ENCODE data around the gene ARHGAP44.
"Not testable (repeated sequence)": the region's sequence is repeated elsewhere in the genome, so short reads cannot be mapped to it uniquely, and the experiment has no call there.

The ARHGAP44 gene

DNA sequence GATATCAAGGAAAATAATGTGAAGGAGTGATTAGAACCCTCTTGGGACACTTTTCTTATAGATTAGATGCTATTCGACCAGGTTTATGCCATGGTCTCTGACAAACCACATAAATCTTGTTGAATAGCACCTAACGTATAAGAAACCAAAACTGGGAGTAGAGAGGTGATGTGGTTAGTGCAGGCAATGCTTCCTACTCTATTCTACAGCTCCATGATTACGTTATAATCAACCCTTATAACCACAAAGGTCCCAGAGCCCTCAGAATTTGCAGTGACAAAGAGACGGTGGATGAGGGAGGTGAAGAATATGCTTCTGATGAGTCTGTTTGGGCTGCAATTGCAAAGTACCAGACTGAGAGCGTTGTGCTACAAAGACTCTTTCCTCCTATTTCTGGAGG lies 78.4 kb downstream of the ARHGAP44 start:
- TF ChIP-seq, protein P1, sequence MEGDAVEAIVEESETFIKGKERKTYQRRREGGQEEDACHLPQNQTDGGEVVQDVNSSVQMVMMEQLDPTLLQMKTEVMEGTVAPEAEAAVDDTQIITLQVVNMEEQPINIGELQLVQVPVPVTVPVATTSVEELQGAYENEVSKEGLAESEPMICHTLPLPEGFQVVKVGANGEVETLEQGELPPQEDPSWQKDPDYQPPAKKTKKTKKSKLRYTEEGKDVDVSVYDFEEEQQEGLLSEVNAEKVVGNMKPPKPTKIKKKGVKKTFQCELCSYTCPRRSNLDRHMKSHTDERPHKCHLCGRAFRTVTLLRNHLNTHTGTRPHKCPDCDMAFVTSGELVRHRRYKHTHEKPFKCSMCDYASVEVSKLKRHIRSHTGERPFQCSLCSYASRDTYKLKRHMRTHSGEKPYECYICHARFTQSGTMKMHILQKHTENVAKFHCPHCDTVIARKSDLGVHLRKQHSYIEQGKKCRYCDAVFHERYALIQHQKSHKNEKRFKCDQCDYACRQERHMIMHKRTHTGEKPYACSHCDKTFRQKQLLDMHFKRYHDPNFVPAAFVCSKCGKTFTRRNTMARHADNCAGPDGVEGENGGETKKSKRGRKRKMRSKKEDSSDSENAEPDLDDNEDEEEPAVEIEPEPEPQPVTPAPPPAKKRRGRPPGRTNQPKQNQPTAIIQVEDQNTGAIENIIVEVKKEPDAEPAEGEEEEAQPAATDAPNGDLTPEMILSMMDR (IDR thresholded peaks at IDR 0.05; ENCODE audit: control extremely low read depth, extremely low read depth, low read depth, missing control alignments) = no peak
- CTCF ChIA-PET = no interaction called here
- POLR2A ChIA-PET = no interaction called here
- no peak for DNase-seq (ENCODE audit: extremely low spot score)

DNA sequence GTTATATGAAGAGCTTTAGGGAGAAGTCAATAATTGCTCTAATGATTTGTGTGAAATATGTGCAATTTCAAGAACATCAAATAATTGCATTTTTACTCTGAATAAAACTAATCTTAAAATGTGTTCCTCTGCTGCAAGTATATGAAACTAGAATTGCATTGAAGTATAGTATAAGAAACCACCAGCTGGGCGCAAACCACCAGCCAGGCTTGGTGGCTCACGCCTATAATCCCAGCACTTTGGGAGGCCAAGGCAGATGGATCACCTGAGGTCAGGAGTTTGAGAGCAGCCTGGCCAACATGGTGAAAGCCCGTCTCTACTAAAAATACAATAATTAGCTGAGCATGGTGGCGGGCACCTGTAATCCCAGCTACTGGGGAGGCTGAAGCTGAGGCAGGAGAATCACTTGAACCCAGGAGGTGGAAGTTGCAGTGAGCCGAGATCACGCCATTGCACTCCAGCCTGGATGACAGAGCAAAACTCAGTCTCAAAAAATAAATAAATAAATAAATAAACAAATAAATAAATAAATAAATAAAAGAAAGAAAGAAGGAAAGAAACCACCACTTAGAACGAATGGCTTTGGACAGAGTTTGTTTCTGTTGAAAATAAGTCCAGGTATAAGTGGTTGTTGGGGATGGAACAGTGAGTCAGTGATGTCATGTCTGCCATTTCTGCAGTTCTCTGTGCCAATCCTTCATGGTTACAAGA lies 84.3 kb downstream of the ARHGAP44 start:
- DNase-seq (ENCODE audit: extremely low spot score); POLR2A ChIA-PET: not testable (repeated sequence)
- CTCF ChIA-PET = interaction anchor here (1.2 kb wide), 1 partner anchor 26 kb away, joined by 3 read pairs; no protein-coding TSS in a partner anchor

DNA sequence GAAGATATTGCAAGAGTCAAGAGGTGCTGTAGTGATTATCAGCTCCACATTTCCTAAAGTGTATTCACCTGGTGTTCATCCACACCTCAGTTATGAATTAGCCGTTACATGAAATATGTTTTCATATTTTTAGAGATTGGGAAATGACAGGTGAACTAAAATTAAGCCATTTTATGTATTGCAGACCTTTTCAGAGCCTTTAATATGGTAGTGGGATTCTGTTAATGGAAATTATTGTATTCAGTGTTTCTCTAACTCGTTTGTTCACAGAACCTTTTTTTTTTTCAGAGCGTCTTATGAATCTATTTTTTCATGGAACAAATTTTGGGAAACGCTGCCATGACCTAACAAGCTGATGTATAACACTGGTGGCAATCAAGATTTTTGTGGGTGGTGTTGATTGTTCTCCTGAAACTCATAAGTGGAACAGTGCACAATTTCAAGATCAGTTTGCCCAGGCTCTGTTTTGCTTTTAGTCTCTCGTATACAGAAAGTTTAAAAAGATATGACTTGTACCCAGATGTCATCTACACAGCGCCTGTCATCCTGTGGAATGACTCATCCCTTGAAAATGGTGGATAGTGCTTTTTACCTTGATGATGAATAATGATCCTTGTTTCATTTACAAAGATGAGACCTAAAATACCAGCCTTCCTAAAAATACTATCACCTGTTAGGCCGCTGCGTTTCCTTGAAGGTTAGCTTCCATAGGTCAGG lies 88.8 kb downstream of the ARHGAP44 start:
- POLR2A ChIA-PET = no interaction called here
- TF ChIP-seq, protein P1 (IDR thresholded peaks at IDR 0.05; ENCODE audit: control extremely low read depth, extremely low read depth, low read depth, missing control alignments) = no peak
- CTCF ChIA-PET = interaction anchor here (0.9 to 1.4 kb wide), 2 partner anchors 13 to 37 kb away, joined by 4 to 6 read pairs; no protein-coding TSS in a partner anchor
- no peak for DNase-seq (ENCODE audit: extremely low spot score)

DNA sequence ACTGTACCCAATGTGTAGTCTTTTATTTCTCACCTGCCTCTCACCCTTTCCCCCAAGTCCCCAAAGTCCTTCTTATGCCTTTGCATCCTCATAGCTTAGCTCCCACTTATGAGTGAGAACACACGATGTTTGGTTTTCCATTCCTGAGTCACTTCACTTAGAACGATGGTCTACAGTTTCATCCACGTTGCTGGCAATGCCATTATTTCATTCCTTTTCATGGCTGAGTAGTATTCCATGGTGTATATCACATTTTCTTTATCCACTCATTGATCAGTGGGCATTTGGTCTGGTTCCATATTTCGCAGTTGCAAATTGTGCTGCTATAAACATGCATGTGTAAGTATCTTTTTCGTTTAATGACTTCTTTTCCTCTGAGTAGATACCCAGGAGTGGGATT lies 89.8 kb downstream of the ARHGAP44 start:
- DNase-seq (ENCODE audit: extremely low spot score); POLR2A ChIA-PET: not testable (repeated sequence)
- CTCF ChIA-PET = interaction anchor here (0.9 kb wide), 1 partner anchor 14 kb away, joined by 4 read pairs; no protein-coding TSS in a partner anchor

DNA sequence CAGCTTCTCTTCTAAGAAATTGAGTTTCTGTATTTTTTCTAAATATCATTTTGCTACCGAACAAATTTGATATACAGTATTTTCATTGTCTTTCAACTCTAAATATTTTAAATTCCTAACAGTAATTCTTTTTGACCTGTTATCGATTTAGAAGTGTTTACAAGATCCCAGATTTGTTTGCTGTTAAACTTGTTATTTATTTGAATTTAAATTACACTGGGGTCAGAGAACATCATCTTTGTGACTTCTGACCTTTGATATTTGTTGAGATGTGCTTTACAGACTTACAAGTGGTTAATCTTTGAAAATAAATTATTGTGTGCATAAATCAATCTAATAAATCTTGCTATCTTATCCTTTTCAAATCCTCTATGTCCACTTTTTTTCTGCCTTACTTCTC lies 94.2 kb downstream of the ARHGAP44 start:
- TF ChIP-seq, protein P1 (IDR thresholded peaks at IDR 0.05; ENCODE audit: control extremely low read depth, extremely low read depth, low read depth, missing control alignments) = no peak
- POLR2A ChIA-PET = no interaction called here

DNA sequence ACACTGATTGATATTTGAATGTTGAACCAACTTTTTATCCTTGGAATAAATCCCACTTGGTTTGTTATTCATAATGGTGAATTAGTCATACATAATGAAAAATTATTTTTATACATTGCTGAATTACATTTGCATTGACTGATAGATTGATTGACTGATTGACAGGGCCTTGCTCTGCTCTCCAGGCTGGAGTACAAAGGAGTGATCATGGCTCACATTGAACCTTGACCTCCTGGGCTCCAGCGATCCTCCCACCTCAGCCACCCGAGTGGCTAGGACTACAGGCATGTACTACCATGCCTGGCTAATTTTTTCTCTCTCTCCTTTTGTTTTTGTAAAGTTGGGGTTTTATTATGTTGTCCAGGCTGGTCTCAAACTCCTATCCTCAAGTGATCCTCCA lies 97.8 kb downstream of the ARHGAP44 start:
- POLR2A ChIA-PET = no interaction called here
- TF ChIP-seq, protein P1 (IDR thresholded peaks at IDR 0.05; ENCODE audit: control extremely low read depth, extremely low read depth, low read depth, missing control alignments) = no peak
- no peak for DNase-seq (ENCODE audit: extremely low spot score)
- CTCF ChIA-PET = no interaction called here

More for the DNA sequence above, 94.2 kb downstream of the ARHGAP44 start:
- CTCF ChIA-PET = no interaction called here
- no peak for DNase-seq (ENCODE audit: extremely low spot score)

DNA sequence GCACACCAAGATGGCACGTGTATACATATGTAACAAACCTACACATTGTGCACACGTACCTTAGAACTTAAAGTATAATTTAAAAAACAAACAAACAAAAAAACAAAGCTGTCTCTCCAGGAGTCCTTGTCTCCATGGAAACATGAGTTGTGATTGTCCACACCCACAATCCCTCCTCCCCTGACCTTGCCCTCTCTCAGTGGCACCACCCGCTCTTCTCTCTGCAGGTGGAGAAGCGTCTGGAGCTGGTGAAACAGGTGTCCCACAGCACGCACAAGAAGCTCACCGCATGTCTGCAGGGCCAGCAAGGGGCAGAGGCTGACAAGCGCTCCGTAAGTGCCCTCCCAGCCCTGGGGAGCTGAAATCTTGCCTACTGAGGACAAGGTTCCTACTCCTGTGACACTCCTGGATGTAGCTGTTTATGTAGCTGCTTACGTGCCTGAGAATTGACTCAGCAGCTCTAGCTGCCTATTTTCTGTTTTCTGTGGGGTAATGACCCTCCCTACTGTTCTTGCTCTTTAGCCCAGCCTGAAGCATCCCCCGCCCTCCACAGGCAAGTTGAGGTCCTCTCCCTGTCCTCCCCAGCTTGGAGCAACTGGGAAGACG lies 107.0 kb downstream of the ARHGAP44 start:
- ChIA-PET CTCF (interaction anchor here (1.2 kb wide), 1 partner anchor 15 kb away, joined by 4 read pairs; no protein-coding TSS in a partner anchor), POLR2A (no interaction called here)
- TF ChIP-seq, protein P1 (IDR thresholded peaks at IDR 0.05; ENCODE audit: control extremely low read depth, extremely low read depth, low read depth, missing control alignments) = no peak
- no peak for DNase-seq (ENCODE audit: extremely low spot score)
